ENCODE data around the gene TNKS2. TPM values are rescaled to one million over a fixed set of nuclear protein-coding genes. Genes with fewer than 3 reads are reported as not detected.

TNKS2 gene
- polyA plus RNA-seq, 2 donors: 10.9 to 13.0 TPM

GRCh38 chr10:91843083-91843482, 44.9 kb downstream of the TNKS2 start:
- H3K27ac ChIP-seq (ENCODE audit: low read depth in 2 of 2, low read length in 1 of 2): no peak overlapping the region
- peaks cover 10 to 14% of the 10 kb centered on the region in 2 donors for H3K36me3 ChIP-seq (ENCODE audit: control insufficient read depth in 2 of 2, insufficient read depth in 2 of 2, low read length in 1 of 2)
- no peaks in the 10 kb centered on the region for H3K27me3 ChIP-seq (ENCODE audit: control insufficient read depth in 1 of 2, insufficient read depth in 2 of 2, low read length in 2 of 2)
- no peaks in the 10 kb centered on the region for H3K9me3 ChIP-seq (ENCODE audit: control insufficient read depth in 2 of 2, insufficient read depth in 1 of 2, low read depth in 1 of 2, low read length in 1 of 2)
- H3K4me3 ChIP-seq (ENCODE audit: low read depth in 1 of 2, low read length in 2 of 2): no peak overlapping the region
- H3K4me1 ChIP-seq (ENCODE audit: control insufficient read depth in 2 of 2, insufficient read depth in 2 of 2, low read length in 1 of 2): no peaks in the 10 kb centered on the region

GRCh38 chr10:91856637-91857036, 58.4 kb downstream of the TNKS2 start:
- Histone ChIP-seq H3K36me3 (ENCODE audit: control insufficient read depth in 2 of 2, insufficient read depth in 2 of 2, low read length in 1 of 2) (peaks cover 5 to 6% of the 10 kb centered on the region in 2 donors), H3K9me3 (ENCODE audit: control insufficient read depth in 2 of 2, insufficient read depth in 1 of 2, low read depth in 1 of 2, low read length in 1 of 2) (no peaks in the 10 kb centered on the region), H3K4me3 (ENCODE audit: low read depth in 1 of 2, low read length in 2 of 2) (no peak overlapping the region), H3K4me1 (ENCODE audit: control insufficient read depth in 2 of 2, insufficient read depth in 2 of 2, low read length in 1 of 2) (no peaks in the 10 kb centered on the region), H3K27me3 (ENCODE audit: control insufficient read depth in 1 of 2, insufficient read depth in 2 of 2, low read length in 2 of 2) (no peaks in the 10 kb centered on the region), H3K27ac (ENCODE audit: low read depth in 2 of 2, low read length in 1 of 2) (no peak overlapping the region)
- 80 to 81% methylated on average over 6 of the region's 6 CpGs for WGBS, 2 donors

GRCh38 chr10:91860885-91861284, 62.7 kb downstream of the TNKS2 start:
- Histone ChIP-seq H3K36me3 (ENCODE audit: control insufficient read depth in 2 of 2, insufficient read depth in 2 of 2, low read length in 1 of 2) (peaks cover 2 to 9% of the 10 kb centered on the region in 2 donors), H3K9me3 (ENCODE audit: control insufficient read depth in 2 of 2, insufficient read depth in 1 of 2, low read depth in 1 of 2, low read length in 1 of 2) (no peaks in the 10 kb centered on the region)
- 84 to 97% methylated on average over 1 of the region's 1 CpG for WGBS, 2 donors

GRCh38 chr10:91864099-91864498, 65.9 kb downstream of the TNKS2 start:
- no peak overlapping the region for H3K27ac ChIP-seq (ENCODE audit: low read depth in 2 of 2, low read length in 1 of 2)
- H3K4me1 ChIP-seq (ENCODE audit: control insufficient read depth in 2 of 2, insufficient read depth in 2 of 2, low read length in 1 of 2): no peaks in the 10 kb centered on the region
- H3K9me3 ChIP-seq (ENCODE audit: control insufficient read depth in 2 of 2, insufficient read depth in 1 of 2, low read depth in 1 of 2, low read length in 1 of 2): no peaks in the 10 kb centered on the region
- H3K27me3 ChIP-seq (ENCODE audit: control insufficient read depth in 1 of 2, insufficient read depth in 2 of 2, low read length in 2 of 2): no peaks in the 10 kb centered on the region
- H3K4me3 ChIP-seq (ENCODE audit: low read depth in 1 of 2, low read length in 2 of 2): no peak overlapping the region
- H3K36me3 ChIP-seq (ENCODE audit: control insufficient read depth in 2 of 2, insufficient read depth in 2 of 2, low read length in 1 of 2): peaks cover 0 to 10% of the 10 kb centered on the region in 2 donors
- 34 to 47% methylated on average over 2 of the region's 2 CpGs for WGBS, 2 donors

More at GRCh38 chr10:91860885-91861284, 62.7 kb downstream of the TNKS2 start:
- Histone ChIP-seq H3K4me1 (ENCODE audit: control insufficient read depth in 2 of 2, insufficient read depth in 2 of 2, low read length in 1 of 2) (no peaks in the 10 kb centered on the region), H3K27ac (ENCODE audit: low read depth in 2 of 2, low read length in 1 of 2) (no peak overlapping the region), H3K4me3 (ENCODE audit: low read depth in 1 of 2, low read length in 2 of 2) (no peak overlapping the region), H3K27me3 (ENCODE audit: control insufficient read depth in 1 of 2, insufficient read depth in 2 of 2, low read length in 2 of 2) (no peaks in the 10 kb centered on the region)

GRCh38 chr10:91864744-91865143, 66.5 kb downstream of the TNKS2 start:
- H3K27me3 ChIP-seq (ENCODE audit: control insufficient read depth in 1 of 2, insufficient read depth in 2 of 2, low read length in 2 of 2): no peaks in the 10 kb centered on the region
- H3K4me1 ChIP-seq (ENCODE audit: control insufficient read depth in 2 of 2, insufficient read depth in 2 of 2, low read length in 1 of 2): no peaks in the 10 kb centered on the region
- H3K9me3 ChIP-seq (ENCODE audit: control insufficient read depth in 2 of 2, insufficient read depth in 1 of 2, low read depth in 1 of 2, low read length in 1 of 2): no peaks in the 10 kb centered on the region
- H3K4me3 ChIP-seq (ENCODE audit: low read depth in 1 of 2, low read length in 2 of 2): no peak overlapping the region
- no peak overlapping the region for H3K27ac ChIP-seq (ENCODE audit: low read depth in 2 of 2, low read length in 1 of 2)
- peaks cover 0 to 10% of the 10 kb centered on the region in 2 donors for H3K36me3 ChIP-seq (ENCODE audit: control insufficient read depth in 2 of 2, insufficient read depth in 2 of 2, low read length in 1 of 2)
- 64 to 74% methylated on average over 2 of the region's 2 CpGs for WGBS, 2 donors

GRCh38 chr10:91865562-91866081, 67.4 kb downstream of the TNKS2 start:
- H3K27ac ChIP-seq (ENCODE audit: low read depth in 2 of 2, low read length in 1 of 2): no peak overlapping the region
- no peaks in the 10 kb centered on the region for H3K27me3 ChIP-seq (ENCODE audit: control insufficient read depth in 1 of 2, insufficient read depth in 2 of 2, low read length in 2 of 2)
- H3K4me1 ChIP-seq (ENCODE audit: control insufficient read depth in 2 of 2, insufficient read depth in 2 of 2, low read length in 1 of 2): no peaks in the 10 kb centered on the region
- no peak overlapping the region for H3K4me3 ChIP-seq (ENCODE audit: low read depth in 1 of 2, low read length in 2 of 2)
- H3K9me3 ChIP-seq (ENCODE audit: control insufficient read depth in 2 of 2, insufficient read depth in 1 of 2, low read depth in 1 of 2, low read length in 1 of 2): no peaks in the 10 kb centered on the region
- WGBS, 2 donors: 91% methylated on average over 2 of the region's 2 CpGs
- H3K36me3 ChIP-seq (ENCODE audit: control insufficient read depth in 2 of 2, insufficient read depth in 2 of 2, low read length in 1 of 2): peaks cover 0 to 5% of the 10 kb centered on the region in 2 donors

GRCh38 chr10:91875156-91875555, 76.9 kb downstream of the TNKS2 start:
- no peaks in the 10 kb centered on the region for H3K9me3 ChIP-seq (ENCODE audit: control insufficient read depth in 2 of 2, insufficient read depth in 1 of 2, low read depth in 1 of 2, low read length in 1 of 2)
- 95 to 98% methylated on average over 2 of the region's 2 CpGs for WGBS, 2 donors

GRCh38 chr10:91875779-91876178, 77.6 kb downstream of the TNKS2 start:
- H3K27ac ChIP-seq (ENCODE audit: low read depth in 2 of 2, low read length in 1 of 2): no peak overlapping the region
- no peak overlapping the region for H3K4me3 ChIP-seq (ENCODE audit: low read depth in 1 of 2, low read length in 2 of 2)
- H3K27me3 ChIP-seq (ENCODE audit: control insufficient read depth in 1 of 2, insufficient read depth in 2 of 2, low read length in 2 of 2): no peaks in the 10 kb centered on the region
- 83 to 93% methylated on average over 1 of the region's 1 CpG for whole genome bisulfite sequencing, 2 donors
- no peaks in the 10 kb centered on the region for H3K4me1 ChIP-seq (ENCODE audit: control insufficient read depth in 2 of 2, insufficient read depth in 2 of 2, low read length in 1 of 2)
- no peaks in the 10 kb centered on the region for H3K36me3 ChIP-seq (ENCODE audit: control insufficient read depth in 2 of 2, insufficient read depth in 2 of 2, low read length in 1 of 2)
- no peaks in the 10 kb centered on the region for H3K9me3 ChIP-seq (ENCODE audit: control insufficient read depth in 2 of 2, insufficient read depth in 1 of 2, low read depth in 1 of 2, low read length in 1 of 2)

More at GRCh38 chr10:91875156-91875555, 76.9 kb downstream of the TNKS2 start:
- Histone ChIP-seq H3K4me1 (ENCODE audit: control insufficient read depth in 2 of 2, insufficient read depth in 2 of 2, low read length in 1 of 2) (no peaks in the 10 kb centered on the region), H3K27me3 (ENCODE audit: control insufficient read depth in 1 of 2, insufficient read depth in 2 of 2, low read length in 2 of 2) (no peaks in the 10 kb centered on the region), H3K27ac (ENCODE audit: low read depth in 2 of 2, low read length in 1 of 2) (no peak overlapping the region), H3K36me3 (ENCODE audit: control insufficient read depth in 2 of 2, insufficient read depth in 2 of 2, low read length in 1 of 2) (no peaks in the 10 kb centered on the region), H3K4me3 (ENCODE audit: low read depth in 1 of 2, low read length in 2 of 2) (no peak overlapping the region)

- Histone ChIP-seq H3K4me1 (ENCODE audit: control insufficient read depth in 2 of 2, insufficient read depth in 2 of 2, low read length in 1 of 2) (no peaks in the 10 kb centered on the region), H3K27ac (ENCODE audit: low read depth in 2 of 2, low read length in 1 of 2) (no peak overlapping the region), H3K36me3 (ENCODE audit: control insufficient read depth in 2 of 2, insufficient read depth in 2 of 2, low read length in 1 of 2) (no peaks in the 10 kb centered on the region), H3K9me3 (ENCODE audit: control insufficient read depth in 2 of 2, insufficient read depth in 1 of 2, low read depth in 1 of 2, low read length in 1 of 2) (no peaks in the 10 kb centered on the region), H3K27me3 (ENCODE audit: control insufficient read depth in 1 of 2, insufficient read depth in 2 of 2, low read length in 2 of 2) (no peaks in the 10 kb centered on the region), H3K4me3 (ENCODE audit: low read depth in 1 of 2, low read length in 2 of 2) (no peak overlapping the region)
- 26 to 42% methylated on average over 7 of the region's 7 CpGs for WGBS, 2 donors
Observed at GRCh38 chr10:91879515-91880170, 81.4 kb downstream of the TNKS2 start.

- H3K36me3 ChIP-seq (ENCODE audit: control insufficient read depth in 2 of 2, insufficient read depth in 2 of 2, low read length in 1 of 2): no peaks in the 10 kb centered on the region
- 21 to 32% methylated on average over 3 of the region's 3 CpGs for WGBS, 2 donors
- H3K27ac ChIP-seq (ENCODE audit: low read depth in 2 of 2, low read length in 1 of 2): peak overlapping the region in 1 of 2 donors; percentile 38
- no peak overlapping the region for H3K4me3 ChIP-seq (ENCODE audit: low read depth in 1 of 2, low read length in 2 of 2)
- H3K27me3 ChIP-seq (ENCODE audit: control insufficient read depth in 1 of 2, insufficient read depth in 2 of 2, low read length in 2 of 2): no peaks in the 10 kb centered on the region
- no peaks in the 10 kb centered on the region for H3K9me3 ChIP-seq (ENCODE audit: control insufficient read depth in 2 of 2, insufficient read depth in 1 of 2, low read depth in 1 of 2, low read length in 1 of 2)
- no peaks in the 10 kb centered on the region for H3K4me1 ChIP-seq (ENCODE audit: control insufficient read depth in 2 of 2, insufficient read depth in 2 of 2, low read length in 1 of 2)
Observed at GRCh38 chr10:91880310-91880709, 82.1 kb downstream of the TNKS2 start.
